HG03103 (cell line): ENCODE measurements around the gene EMP2.

ENCODE experiments used
- ATAC-seq: cut with Tn5 transposase; IDR thresholded peaks from one replicate; pipeline ENCODE4 v1.9.1; 2021; ENCODE audit warnings: low read depth; ENCODE audit not compliant: unreplicated experiment

EMP2 gene

DNA sequence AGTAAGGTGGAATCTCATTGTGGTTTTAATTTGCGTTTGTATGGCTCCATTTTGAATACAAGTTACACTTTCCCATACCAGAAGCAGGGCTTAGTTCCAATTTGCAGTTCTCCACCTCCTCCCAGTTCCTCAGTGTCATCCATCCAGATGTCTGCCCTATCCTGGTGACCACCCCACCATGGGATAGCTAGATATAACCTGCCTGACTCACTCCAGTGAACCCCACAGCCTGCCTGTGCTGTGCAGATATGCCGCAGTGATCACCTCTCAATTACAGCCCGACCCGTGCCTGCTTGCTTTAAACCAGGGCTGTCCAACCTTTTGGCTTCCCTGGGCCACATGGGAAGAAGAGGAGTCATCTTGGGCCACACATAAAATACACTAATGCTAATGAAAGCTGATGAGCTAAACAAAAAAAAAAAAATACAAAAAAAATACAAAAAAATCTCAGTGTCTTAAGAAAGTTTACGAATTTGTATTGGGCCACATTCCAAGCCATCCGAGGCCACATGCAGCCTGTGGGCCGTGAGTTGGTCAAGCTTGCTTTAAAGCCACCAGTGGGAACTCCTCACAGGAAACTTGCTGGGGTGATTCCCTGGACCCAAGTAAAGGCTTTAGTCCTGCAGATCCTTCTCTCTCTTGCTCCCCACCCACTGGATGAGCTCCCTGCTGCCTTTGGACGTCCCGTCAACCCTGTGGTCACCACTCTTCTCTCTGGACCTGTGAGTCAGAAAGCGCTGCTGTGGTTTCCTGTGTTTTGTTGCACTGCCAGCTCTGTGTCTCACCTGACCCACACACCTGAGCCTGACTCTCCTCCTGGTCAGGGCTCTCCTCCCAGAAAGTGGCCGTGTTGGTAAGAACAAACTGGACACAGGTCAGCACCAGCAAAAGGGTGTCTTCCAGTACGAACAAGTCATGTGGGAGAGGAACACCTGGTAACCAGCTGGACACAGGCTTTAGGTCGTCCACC lies 83.0 kb downstream of the EMP2 start:
- ATAC-seq, result no peak

DNA sequence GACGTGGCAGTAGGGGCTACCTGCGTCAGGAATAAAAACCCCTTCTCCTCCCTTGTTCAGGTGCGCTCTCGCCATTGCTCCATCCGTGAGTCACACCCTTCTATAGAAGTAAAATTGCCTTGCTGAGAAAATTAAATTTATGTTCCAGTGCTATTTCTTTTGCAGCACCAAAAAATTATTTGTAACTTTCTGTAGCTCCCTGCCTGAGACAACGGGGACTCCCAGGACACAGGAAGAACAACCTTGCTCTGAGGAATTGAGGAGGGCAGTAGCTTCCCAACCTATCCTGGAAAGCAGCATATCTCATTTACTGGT lies 85.4 kb downstream of the EMP2 start:
- no peak for ATAC-seq

DNA sequence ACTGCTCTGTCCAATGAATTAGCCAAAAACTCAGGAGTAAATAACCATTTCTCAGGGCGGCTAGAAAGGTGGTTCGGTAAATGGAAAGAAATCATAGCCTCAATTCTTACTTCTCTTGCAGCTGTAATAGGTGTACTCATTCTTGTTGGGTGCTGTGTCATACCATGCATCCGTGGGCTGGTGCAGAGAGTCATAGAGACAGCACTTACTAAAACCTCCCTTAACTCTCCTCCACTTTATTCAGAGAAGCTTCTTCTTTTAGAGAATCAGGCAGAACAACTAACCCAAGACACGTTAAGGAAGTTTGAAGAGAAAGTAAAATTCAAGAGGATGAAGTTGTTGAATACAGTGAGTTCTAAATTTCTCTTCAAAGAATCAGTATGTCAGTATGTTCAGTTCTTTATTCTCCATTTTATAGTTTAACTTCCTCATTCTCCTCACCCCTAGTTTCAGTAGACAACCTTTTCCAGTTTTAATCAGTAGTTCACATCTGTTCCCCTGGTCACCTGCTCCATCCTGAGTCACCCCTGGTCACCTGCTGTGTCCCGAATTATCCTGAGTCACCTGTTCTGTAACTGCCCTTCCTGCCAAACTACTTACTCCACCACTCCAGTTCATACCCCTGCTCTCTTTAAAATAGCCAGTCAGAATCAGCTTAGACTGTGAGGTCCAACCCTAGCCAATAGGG lies 85.9 kb downstream of the EMP2 start:
- ATAC-seq, result no peak

DNA sequence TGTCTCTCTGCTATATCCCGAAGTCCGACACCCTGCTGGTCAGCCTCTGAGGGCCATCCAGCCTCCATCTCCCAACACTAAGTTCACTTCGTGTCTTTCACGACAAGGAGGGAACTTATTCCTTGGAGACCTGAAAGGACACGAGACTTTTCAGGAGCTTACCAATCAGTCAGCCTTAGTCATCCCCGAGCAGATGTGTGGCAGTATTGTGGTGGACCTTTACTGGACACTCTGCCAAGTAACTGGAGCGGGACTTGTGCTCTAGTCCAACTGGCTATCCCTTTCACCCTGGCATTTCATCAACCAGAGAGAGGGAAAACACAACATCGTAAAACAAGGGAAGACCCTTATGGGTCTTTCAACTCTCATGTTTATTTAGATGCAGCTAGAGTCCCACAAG lies 87.1 kb downstream of the EMP2 start:
- ATAC-seq, result no peak

DNA sequence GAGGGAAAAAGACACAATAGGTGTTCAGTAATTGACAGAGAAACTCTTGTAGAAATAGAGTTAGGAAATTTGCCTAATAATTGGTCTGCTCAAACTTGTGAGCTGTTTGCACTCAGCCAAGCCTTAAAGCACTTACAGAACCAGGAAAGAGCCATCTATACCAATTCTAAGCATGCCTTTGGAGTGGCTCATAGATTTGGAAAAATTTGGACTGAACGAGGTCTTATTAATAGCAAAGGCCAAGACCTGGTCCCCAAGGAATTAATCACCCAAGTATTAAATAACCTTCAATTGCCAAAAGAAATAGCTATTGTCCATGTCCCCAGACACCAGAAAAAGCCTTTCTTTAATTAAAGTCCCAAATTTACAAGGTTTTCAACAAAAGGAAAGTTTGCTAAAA lies 90.3 kb downstream of the EMP2 start:
- no peak for ATAC-seq

DNA sequence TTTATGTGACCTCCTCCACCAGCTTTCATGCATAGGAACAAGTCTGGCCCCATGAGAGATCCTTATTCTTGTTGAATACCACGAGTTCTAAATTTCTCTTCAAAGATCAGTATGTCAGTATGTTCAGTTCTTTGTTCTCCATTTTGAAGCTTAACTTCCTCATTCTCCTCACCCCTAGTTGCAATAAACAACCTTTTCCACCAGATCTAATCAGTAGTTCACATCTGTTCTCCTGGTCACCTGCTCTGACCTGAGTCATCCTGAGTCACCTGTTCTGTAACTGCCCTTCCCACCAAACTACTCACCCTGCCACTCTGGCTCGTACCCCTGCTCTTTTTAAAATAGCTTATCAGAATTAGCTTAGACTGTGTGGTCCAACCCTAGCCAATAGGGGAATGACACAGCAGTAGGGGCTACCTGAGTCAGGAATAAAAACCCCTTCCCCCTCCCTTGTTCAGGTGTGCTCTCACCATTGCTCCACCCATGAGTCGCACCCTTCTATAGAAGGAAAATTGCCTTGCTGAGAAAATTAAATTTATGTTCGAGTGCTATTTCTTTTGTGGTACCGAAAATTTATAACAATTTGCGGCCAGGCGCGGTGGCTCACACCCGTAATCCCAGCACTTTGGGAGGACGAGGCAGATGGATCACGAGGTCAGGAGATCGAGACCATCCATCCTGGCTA lies 94.6 kb downstream of the EMP2 start:
- no peak for ATAC-seq

DNA sequence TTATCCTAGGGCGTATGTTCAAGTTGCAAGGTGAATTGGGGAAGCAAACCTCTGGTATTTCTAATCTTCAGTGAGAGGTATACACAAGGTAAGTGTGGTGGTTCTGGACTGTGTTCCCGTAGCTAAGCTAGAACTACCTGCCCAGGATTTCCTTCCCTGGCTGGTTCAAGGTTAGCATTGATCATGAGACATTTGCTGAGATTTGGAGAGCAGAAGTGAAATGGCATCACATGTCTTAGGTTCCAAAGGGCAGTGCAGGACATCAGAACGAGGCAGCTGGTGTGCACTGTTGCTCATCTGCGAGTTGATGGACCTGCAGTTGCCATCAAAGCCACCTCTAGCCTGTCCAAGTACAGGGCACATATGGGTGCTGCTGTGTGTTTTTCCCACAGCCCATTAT lies 95.2 kb downstream of the EMP2 start:
- no peak for ATAC-seq

DNA sequence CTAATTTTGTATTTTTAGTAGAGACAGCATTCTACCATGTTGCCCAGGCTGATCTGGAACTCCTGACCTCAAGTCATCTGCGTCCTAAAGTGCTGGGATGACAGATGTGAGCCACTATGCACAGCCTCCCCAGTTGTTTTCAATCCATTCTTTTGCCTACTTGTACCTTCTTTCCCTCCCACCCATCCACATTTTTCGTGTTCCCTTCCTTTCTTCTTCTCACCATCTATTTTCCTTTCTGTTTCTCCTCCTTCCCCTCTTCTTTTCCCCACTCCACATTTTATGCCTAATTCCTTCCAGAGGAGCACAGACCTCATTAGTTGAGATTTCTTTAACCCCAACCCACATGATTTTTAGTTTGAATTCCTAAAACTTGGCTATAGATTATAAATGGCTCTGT lies 100.2 kb downstream of the EMP2 start:
- no peak for ATAC-seq
